Gastrocnemius medialis (tissue), 4 donors: Measurements from ENCODE around the gene NPBWR2. TPM values are rescaled to one million over a fixed set of nuclear protein-coding genes. Genes with fewer than 3 reads are reported as not detected.
"Not testable (repeated sequence)": the region's sequence is repeated elsewhere in the genome, so short reads cannot be mapped to it uniquely, and the experiment has no call there.

Experiments
- ATAC-seq, 2 donors: fragments of 150-250 bp; one replicate each; pipeline ENCODE4 v1.9.1; 2016
- DNase-seq, 2 donors: peaks; one replicate each; pipeline ENCODE4 v3.0.0-alpha.2; 2019
- H3K27ac ChIP-seq, 4 donors: fragments of 200-600 bp; sonication (generic); 1 replicate in 1 of 4; 2 replicates in 3 of 4; pipeline ENCODE4 v1.5.1; 2016 to 2018; ENCODE audit warnings: mild to moderate bottlenecking in 2 of 4, moderate library complexity in 1 of 4
- H3K27me3 ChIP-seq, 3 donors: fragments of 200-600 bp; sonication (generic) in 2 of 3; 1 replicate in 1 of 3; 2 replicates in 2 of 3; pipeline versions ENCODE4 v1.5.1 to v1.6.0; 2016 to 2019; ENCODE audit warnings: mild to moderate bottlenecking in 1 of 3, moderate library complexity in 1 of 3
- H3K36me3 ChIP-seq, 2 donors: fragments of 200-600 bp; sonication (generic) in 1 of 2; one replicate each; pipeline ENCODE4 v1.5.1; 2017 to 2018
- H3K4me1 ChIP-seq, 2 donors: fragments of 200-600 bp; sonication (generic) in 1 of 2; one replicate each; pipeline ENCODE4 v1.5.1; 2016 to 2017; ENCODE audit warnings: mild to moderate bottlenecking in 2 of 2
- H3K4me3 ChIP-seq, 4 donors: fragments of 200-600 bp; sonication (generic) in 3 of 4; 1 replicate in 1 of 4; 2 replicates in 3 of 4; pipeline ENCODE4 v1.5.1; 2016 to 2019; ENCODE audit warnings: mild to moderate bottlenecking in 2 of 4
- H3K9me3 ChIP-seq, 3 donors: fragments of 200-600 bp; sonication (generic) in 2 of 3; 1 replicate in 1 of 3; 2 replicates in 2 of 3; pipeline ENCODE4 v1.5.1; 2016 to 2019
- POLR2A ChIP-seq, 2 donors: fragments of 450-650 bp; IDR thresholded peaks; one replicate each; pipeline ENCODE4 v1.6.1; 2017; ENCODE audit warnings: antibody characterized with exemption in 2 of 2, mild to moderate bottlenecking in 2 of 2, moderate library complexity in 2 of 2
- in situ Hi-C, 4 donors: fragments of 200-750 bp; cut with MboI; loops; one replicate each; pipeline versions ENCODE4 v1.15.0 to v1.8.0; 2017; ENCODE audit warnings: low sequenced_read_pairs in 4 of 4
- intact Hi-C: fragments of 100-400 bp; cut with DNase I; formaldehyde crosslinking; loops from one replicate; pipeline ENCODE4 v1.15.1; 2023; ENCODE audit warnings: low total_unique reads
- total RNA-seq, 4 donors: library from RNA; depleted of rRNA; stranded (reverse); fragments of >200 nt; gene quantifications; one replicate each; pipeline versions ENCODE4 v1.1.0 to v1.2.3, GENCODE V29; 2016
- TF ChIP-seq, protein P1 (sequence below), 5 experiments: fragments of 450-650 bp in 3 of 5; fragments of 200-600 bp in 2 of 5; sonication (generic) in 2 of 5; IDR thresholded peaks in 4 of 5; conservative IDR thresholded peaks in 1 of 5; 1 replicate in 4 of 5; 2 replicates in 1 of 5; pipeline ENCODE4 v1.5.1; 2016 to 2019; ENCODE audit warnings: antibody characterized with exemption in 5 of 5, mild to moderate bottlenecking in 3 of 5, moderate library complexity in 3 of 5

Gene NPBWR2
- total RNA-seq, 4 donors from 2014 or later, result not detected

DNA sequence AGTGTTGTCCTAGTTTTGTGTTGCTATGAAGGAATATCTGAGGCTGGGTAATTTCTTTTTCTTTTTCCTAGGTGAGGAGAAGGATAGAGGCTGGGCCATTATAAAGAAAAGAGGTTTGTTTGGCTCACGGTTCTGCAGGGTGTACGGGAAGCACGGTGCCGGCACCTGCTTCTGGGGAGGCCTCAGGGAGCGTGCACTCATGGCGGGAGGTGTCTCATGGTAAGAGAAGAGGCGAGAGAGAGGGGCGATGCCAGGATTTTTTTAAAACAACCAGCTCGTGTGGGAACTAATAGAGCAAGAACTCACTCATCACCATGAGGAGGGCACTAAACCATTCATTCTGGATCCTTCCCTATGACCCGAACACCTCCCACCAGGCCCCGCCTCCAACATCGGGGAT, 14.2 kb upstream of the NPBWR2 start:
- no peak for DNase-seq
- peaks cover 0 to 21% (median 19%) of the 10 kb centered on the region in 3 donors for H3K27me3 ChIP-seq
- H3K4me3 ChIP-seq, result no peak overlapping the region
- intact Hi-C loops, result no loop called here
- no peak for ATAC-seq
- no peak for TF ChIP-seq POLR2A (IDR thresholded peaks at IDR 0.05)
- TF ChIP-seq, protein P1, sequence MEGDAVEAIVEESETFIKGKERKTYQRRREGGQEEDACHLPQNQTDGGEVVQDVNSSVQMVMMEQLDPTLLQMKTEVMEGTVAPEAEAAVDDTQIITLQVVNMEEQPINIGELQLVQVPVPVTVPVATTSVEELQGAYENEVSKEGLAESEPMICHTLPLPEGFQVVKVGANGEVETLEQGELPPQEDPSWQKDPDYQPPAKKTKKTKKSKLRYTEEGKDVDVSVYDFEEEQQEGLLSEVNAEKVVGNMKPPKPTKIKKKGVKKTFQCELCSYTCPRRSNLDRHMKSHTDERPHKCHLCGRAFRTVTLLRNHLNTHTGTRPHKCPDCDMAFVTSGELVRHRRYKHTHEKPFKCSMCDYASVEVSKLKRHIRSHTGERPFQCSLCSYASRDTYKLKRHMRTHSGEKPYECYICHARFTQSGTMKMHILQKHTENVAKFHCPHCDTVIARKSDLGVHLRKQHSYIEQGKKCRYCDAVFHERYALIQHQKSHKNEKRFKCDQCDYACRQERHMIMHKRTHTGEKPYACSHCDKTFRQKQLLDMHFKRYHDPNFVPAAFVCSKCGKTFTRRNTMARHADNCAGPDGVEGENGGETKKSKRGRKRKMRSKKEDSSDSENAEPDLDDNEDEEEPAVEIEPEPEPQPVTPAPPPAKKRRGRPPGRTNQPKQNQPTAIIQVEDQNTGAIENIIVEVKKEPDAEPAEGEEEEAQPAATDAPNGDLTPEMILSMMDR (IDR thresholded peaks at IDR 0.05 in 4 of 5, conservative IDR thresholded peaks at IDR 0.05 in 1 of 5), result no peak
- H3K9me3 ChIP-seq, result no peaks in the 10 kb centered on the region
- no peaks in the 10 kb centered on the region for H3K4me1 ChIP-seq
- in situ Hi-C loops, result no loop called here
- no peak overlapping the region for H3K27ac ChIP-seq
- H3K36me3 ChIP-seq, result no peaks in the 10 kb centered on the region

DNA sequence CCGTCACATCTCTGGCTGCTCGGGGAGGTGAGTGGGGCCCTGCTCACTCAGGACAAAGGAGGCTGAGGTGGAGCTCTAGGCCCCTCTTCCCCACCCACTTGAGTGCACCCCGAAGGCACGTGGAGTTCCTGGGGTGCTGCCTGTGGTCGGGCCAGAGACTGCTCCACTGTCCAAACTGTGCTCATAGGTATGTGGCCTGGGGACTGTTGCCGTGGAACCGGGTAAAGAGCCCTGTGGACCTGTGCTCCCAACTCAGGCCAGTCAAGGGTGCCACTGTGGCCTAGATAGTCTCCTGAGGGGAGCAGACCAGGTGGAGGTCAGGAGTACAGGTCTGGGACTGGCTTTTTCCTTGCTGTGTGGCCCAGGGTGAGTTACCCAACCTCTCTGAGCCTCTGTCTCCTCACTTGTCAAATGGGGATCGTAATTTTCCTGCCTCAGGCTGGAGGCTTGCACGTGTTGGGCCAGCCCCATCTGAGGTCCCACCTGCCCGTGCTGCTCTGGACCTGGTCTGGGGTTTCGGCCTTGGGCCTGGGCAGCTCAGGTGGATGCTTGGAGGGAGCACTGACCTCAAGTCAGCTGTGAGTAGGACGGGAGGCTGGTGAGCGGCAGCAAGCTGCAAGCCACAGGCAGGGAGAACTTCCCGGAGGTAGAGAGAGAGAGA, 12.4 kb upstream of the NPBWR2 start:
- no peak overlapping the region for H3K4me3 ChIP-seq
- peaks cover 0 to 19% (median 14%) of the 10 kb centered on the region in 3 donors for H3K27me3 ChIP-seq
- H3K9me3 ChIP-seq, result no peaks in the 10 kb centered on the region
- no peaks in the 10 kb centered on the region for H3K36me3 ChIP-seq
- in situ Hi-C loops, result no loop called here
- no peaks in the 10 kb centered on the region for H3K4me1 ChIP-seq
- TF ChIP-seq, protein P1 (IDR thresholded peaks at IDR 0.05 in 4 of 5, conservative IDR thresholded peaks at IDR 0.05 in 1 of 5), result no peak
- no peak for TF ChIP-seq POLR2A (IDR thresholded peaks at IDR 0.05)
- intact Hi-C loops, result loop anchor here (1.0 kb wide), 2 partner anchors 37 to 81 kb away; no protein-coding TSS in a partner anchor
- H3K27ac ChIP-seq, result no peak overlapping the region
- DNase-seq (no peak), ATAC-seq (no peak)

DNA sequence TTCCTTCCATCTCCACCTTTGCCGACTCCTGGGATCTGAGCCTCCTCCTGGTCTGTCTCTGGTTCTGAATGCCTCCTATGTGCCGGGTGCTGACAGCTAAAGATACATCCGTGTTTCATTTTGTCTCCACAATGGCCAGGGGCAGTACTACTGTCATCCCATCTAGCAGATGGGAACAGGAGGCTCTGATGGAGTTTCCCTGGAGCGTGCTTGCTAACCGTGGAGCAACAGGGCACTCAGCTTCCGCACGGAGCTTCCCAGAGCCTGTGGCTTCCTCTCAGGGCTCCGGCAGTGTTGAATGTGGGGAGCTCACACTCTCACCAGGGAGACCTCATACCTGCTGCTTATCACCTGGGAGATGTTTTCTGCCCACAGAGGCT, 11.9 kb upstream of the NPBWR2 start:
- peaks cover 0 to 15% (median 12%) of the 10 kb centered on the region in 3 donors for H3K27me3 ChIP-seq
- no peak overlapping the region for H3K27ac ChIP-seq
- DNase-seq (no peak), ATAC-seq (no peak)
- no peaks in the 10 kb centered on the region for H3K4me1 ChIP-seq
- no peaks in the 10 kb centered on the region for H3K9me3 ChIP-seq
- intact Hi-C loops, result no loop called here
- TF ChIP-seq, protein P1 (IDR thresholded peaks at IDR 0.05 in 4 of 5, conservative IDR thresholded peaks at IDR 0.05 in 1 of 5), result no peak
- no peak for TF ChIP-seq POLR2A (IDR thresholded peaks at IDR 0.05)
- H3K36me3 ChIP-seq, result no peaks in the 10 kb centered on the region
- no peak overlapping the region for H3K4me3 ChIP-seq
- in situ Hi-C loops, result no loop called here

DNA sequence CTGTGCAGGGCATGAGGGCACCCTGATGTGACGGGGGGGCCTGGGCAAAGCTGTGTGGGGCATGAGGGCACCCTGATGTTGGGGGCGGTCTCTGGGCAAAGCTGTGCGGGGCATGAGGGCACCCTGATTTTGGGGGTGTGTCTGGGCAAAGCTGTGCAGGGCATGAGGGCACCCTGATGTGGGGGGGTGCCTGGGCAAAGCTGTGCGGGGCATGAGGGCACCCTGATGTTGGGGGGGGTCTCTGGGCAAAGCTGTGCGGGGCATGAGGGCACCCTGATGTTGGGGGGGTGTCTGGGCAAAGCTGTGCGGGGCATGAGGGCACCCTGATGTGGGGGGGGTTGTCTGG, 10.0 kb upstream of the NPBWR2 start:
- intact Hi-C loops, in situ Hi-C loops, DNase-seq, ATAC-seq, H3K4me3 ChIP-seq, H3K4me1 ChIP-seq, H3K27ac ChIP-seq, H3K36me3 ChIP-seq, H3K9me3 ChIP-seq: not testable (repeated sequence)
- peaks cover 0 to 11% (median 6%) of the 10 kb centered on the region in 3 donors for H3K27me3 ChIP-seq

DNA sequence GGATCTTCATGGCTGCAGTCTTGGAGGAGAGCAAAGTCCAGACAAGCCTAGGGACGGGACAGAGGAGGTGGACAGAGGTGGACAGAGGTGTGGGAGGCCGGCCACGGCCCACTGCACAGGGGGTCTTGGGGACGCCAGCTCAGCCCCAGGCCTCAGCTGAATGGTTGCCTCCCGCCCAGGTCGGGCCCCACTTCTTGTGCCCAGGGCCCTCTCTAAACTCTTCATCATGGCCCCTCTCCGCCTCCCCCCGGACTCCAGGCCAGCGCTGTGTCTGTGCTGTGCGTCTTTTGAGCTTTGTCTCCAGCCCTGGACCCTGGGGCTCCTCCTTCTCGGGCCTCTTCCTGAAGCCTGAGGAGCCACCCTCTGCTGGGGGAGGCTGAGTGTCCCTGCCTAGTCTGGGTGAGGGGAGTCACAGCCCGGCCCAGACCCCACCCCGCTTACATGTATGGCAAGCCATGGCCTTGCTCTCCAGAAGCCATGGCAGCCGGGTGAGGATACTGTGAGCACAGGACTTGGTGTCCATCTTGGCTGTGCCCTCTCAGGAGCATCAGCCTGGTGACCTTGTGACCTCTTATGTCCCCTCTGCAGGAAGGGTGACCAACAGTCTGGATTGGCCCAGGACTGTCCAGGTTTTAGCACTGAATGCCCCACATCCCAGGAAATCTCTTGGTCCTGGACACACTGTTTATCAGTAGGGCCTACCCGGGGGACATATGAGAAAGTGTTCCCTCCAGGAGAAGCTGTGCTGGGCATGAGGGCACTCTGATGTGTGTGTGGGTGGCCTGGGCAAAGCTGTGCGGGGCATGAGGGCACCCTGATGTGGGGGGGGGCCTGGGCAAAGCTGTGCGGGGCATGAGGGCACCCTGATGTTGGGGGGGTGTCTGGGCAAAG, 9.4 kb upstream of the NPBWR2 start:
- intact Hi-C loops (no loop called here), in situ Hi-C loops (no loop called here)
- H3K4me3 ChIP-seq, result no peak overlapping the region
- TF ChIP-seq, protein P1 (IDR thresholded peaks at IDR 0.05 in 4 of 5, conservative IDR thresholded peaks at IDR 0.05 in 1 of 5), result no peak
- no peak for TF ChIP-seq POLR2A (IDR thresholded peaks at IDR 0.05)
- H3K27me3 ChIP-seq, result peaks cover 0 to 10% (median 3%) of the 10 kb centered on the region in 3 donors
- no peaks in the 10 kb centered on the region for H3K36me3 ChIP-seq
- H3K9me3 ChIP-seq, result no peaks in the 10 kb centered on the region
- H3K4me1 ChIP-seq, result no peaks in the 10 kb centered on the region
- H3K27ac ChIP-seq, result no peak overlapping the region
- DNase-seq (no peak), ATAC-seq (no peak)
